Neural progenitor cell (in vitro differentiated cells): Measurements from ENCODE around the gene BTBD7. TPM values are rescaled to one million over a fixed set of nuclear protein-coding genes. Genes with fewer than 3 reads are reported as not detected.

Experiments used
- DNase-seq: peaks from one replicate; pipeline ENCODE4 v3.0.0-alpha.2; 2016; ENCODE audit warnings: low spot score
- H2AFZ ChIP-seq: fragments of 200-600 bp; sonication (generic); replicated peaks from 2 replicates; pipeline ENCODE4 v1.6.1; 2016; ENCODE audit warnings: antibody characterized with exemption
- H3F3A ChIP-seq: fragments of 200-600 bp; sonication (generic); 2 replicates; pipeline ENCODE4 v1.6.1; 2016; ENCODE audit warnings: antibody characterized with exemption, low read depth
- H3K27ac ChIP-seq: fragments of 200-600 bp; sonication (generic); 2 replicates; pipeline ENCODE4 v1.5.1; 2016; ENCODE audit warnings: mild to moderate bottlenecking
- H3K27me3 ChIP-seq: fragments of 200-600 bp; sonication (generic); 2 replicates; pipeline ENCODE4 v1.6.1; 2016; ENCODE audit warnings: mild to moderate bottlenecking, moderate library complexity
- H3K36me3 ChIP-seq: fragments of 200-600 bp; sonication (generic); 2 replicates; pipeline ENCODE4 v1.5.1; 2016
- H3K4me1 ChIP-seq: fragments of 200-600 bp; sonication (generic); 2 replicates; pipeline ENCODE4 v1.6.1; 2016; ENCODE audit warnings: mixed run types
- H3K4me2 ChIP-seq: fragments of 200-600 bp; sonication (generic); 2 replicates; pipeline ENCODE4 v1.6.1; 2016
- H3K4me3 ChIP-seq: fragments of 200-600 bp; sonication (generic); 2 replicates; pipeline ENCODE4 v1.5.1; 2016
- H3K79me2 ChIP-seq: fragments of 200-600 bp; sonication (generic); 2 replicates; pipeline ENCODE4 v1.6.1; 2016; ENCODE audit warnings: low read depth
- H3K9ac ChIP-seq: fragments of 200-600 bp; sonication (generic); 2 replicates; pipeline ENCODE4 v1.6.1; 2016
- H3K9me3 ChIP-seq: fragments of 200-600 bp; sonication (generic); 2 replicates; pipeline ENCODE4 v1.5.1; 2016; ENCODE audit warnings: low read depth
- H4K20me1 ChIP-seq: fragments of 200-600 bp; sonication (generic); 2 replicates; pipeline ENCODE4 v1.6.1; 2016; ENCODE audit warnings: low read depth
- H3K27ac Mint-ChIP-seq: 3 replicates; pipeline ENCODE4 v1.8.0; 2021; ENCODE audit warnings: mixed read lengths
- H3K27me3 Mint-ChIP-seq: 2 replicates; pipeline ENCODE4 v1.8.0; 2022; ENCODE audit warnings: low read depth, mild to moderate bottlenecking, inconsistent platforms, moderate library complexity, mixed read lengths; ENCODE audit not compliant: insufficient read depth
- H3K36me3 Mint-ChIP-seq: 3 replicates; pipeline ENCODE4 v1.8.0; 2021; ENCODE audit warnings: mixed read lengths
- H3K4me1 Mint-ChIP-seq: 3 replicates; pipeline ENCODE4 v1.8.0; 2021; ENCODE audit warnings: mixed read lengths
- H3K4me3 Mint-ChIP-seq: 3 replicates; pipeline ENCODE4 v1.8.0; 2021; ENCODE audit warnings: mild to moderate bottlenecking, moderate library complexity, mixed read lengths
- H3K9me3 Mint-ChIP-seq: 3 replicates; pipeline ENCODE4 v1.8.0; 2020; ENCODE audit warnings: mixed read lengths
- CTCF ChIP-seq: fragments of 200-600 bp; sonication (generic); IDR thresholded peaks from 2 replicates; pipeline ENCODE4 v1.5.1; 2017; ENCODE audit warnings: antibody characterized with exemption, mild to moderate bottlenecking
- EZH2 ChIP-seq: fragments of 200-600 bp; sonication (generic); IDR thresholded peaks from 2 replicates; pipeline ENCODE4 v1.6.1; 2017; ENCODE audit warnings: antibody characterized with exemption, mild to moderate bottlenecking, moderate library complexity
- EZH2phosphoT487 ChIP-seq: fragments of 200-600 bp; sonication (generic); IDR thresholded peaks from 2 replicates; pipeline ENCODE4 v1.6.1; 2017; ENCODE audit warnings: antibody characterized with exemption
- total RNA-seq: library from RNA; depleted of rRNA; stranded (reverse); fragments of >200 nt; gene quantifications from 2 replicates; pipeline ENCODE4 v1.2.3, GENCODE V29; 2015; ENCODE audit warnings: low replicate concordance

Gene BTBD7
- total RNA-seq, 1 donor from 2014 or later, result 44.7 TPM

- H3K27me3 Mint-ChIP-seq, result peaks cover 3% of the 10 kb centered on the region
- DNase-seq, result peak; percentile 56
- Histone ChIP-seq H3K4me3 (peak overlapping the region; percentile 89), H3K27me3 (no peaks in the 10 kb centered on the region), H3K27ac (peak overlapping the region; percentile 85), H3K9ac (no peak overlapping the region), H4K20me1 (peaks cover 44% of the 10 kb centered on the region), H3K4me2 (peak overlapping the region; percentile 75), H3K9me3 (no peaks in the 10 kb centered on the region), H3K79me2 (peaks cover 81% of the 10 kb centered on the region), H2AFZ (no peak overlapping the region), H3K4me1 (peaks cover 41% of the 10 kb centered on the region), H3F3A (peaks cover 30% of the 10 kb centered on the region), H3K36me3 (no peaks in the 10 kb centered on the region)
- H3K9me3 Mint-ChIP-seq, result peaks cover 3% of the 10 kb centered on the region
- peaks cover 6% of the 10 kb centered on the region for H3K36me3 Mint-ChIP-seq
- H3K4me3 Mint-ChIP-seq, result peak overlapping the region; percentile 96
- H3K27ac Mint-ChIP-seq, result no peak overlapping the region
- peaks cover 38% of the 10 kb centered on the region for H3K4me1 Mint-ChIP-seq
- TF ChIP-seq EZH2, result no peak
- TF ChIP-seq EZH2phosphoT487, result no peak
- no peak for TF ChIP-seq CTCF
Measured at GRCh38 chr14:93331002-93331727, 1.7 kb downstream of the BTBD7 start.

DNA sequence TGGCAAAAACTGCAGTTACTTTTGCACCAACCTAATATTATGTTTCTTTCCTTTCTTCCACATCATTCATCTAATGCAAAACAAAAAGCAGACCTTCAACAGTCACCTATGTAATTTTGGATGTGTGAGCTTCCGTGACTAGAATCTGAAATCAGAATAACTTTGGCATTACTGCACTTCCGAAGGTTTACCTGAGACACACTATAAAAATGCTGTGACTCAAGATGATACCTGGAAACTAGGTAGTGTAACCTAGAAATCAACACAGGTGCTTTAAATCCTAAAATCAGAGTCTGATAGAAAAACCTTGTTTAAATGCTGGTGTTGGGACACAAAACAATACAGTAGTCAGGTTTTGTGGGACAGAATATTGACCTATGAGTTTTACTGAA is 2.2 kb downstream of the BTBD7 start:
- Histone ChIP-seq H4K20me1 (peaks cover 47% of the 10 kb centered on the region), H3F3A (peaks cover 30% of the 10 kb centered on the region), H3K9ac (no peak overlapping the region), H3K27ac (no peak overlapping the region), H3K36me3 (no peaks in the 10 kb centered on the region), H3K4me2 (peak overlapping the region; percentile 75), H2AFZ (no peak overlapping the region), H3K9me3 (no peaks in the 10 kb centered on the region), H3K4me1 (peaks cover 41% of the 10 kb centered on the region), H3K4me3 (peak overlapping the region; percentile 89), H3K27me3 (no peaks in the 10 kb centered on the region), H3K79me2 (peaks cover 87% of the 10 kb centered on the region)
- Mint-ChIP-seq H3K27me3 (peaks cover 3% of the 10 kb centered on the region), H3K4me3 (peak overlapping the region; percentile 96), H3K36me3 (peaks cover 3% of the 10 kb centered on the region), H3K9me3 (no peaks in the 10 kb centered on the region), H3K4me1 (peaks cover 36% of the 10 kb centered on the region), H3K27ac (no peak overlapping the region)
- TF ChIP-seq EZH2phosphoT487 (no peak), EZH2 (no peak), CTCF (no peak)
- no peak for DNase-seq

GRCh38 chr14:93329965-93330608 is 2.7 kb downstream of the BTBD7 start:
- Mint-ChIP-seq H3K36me3 (peaks cover 3% of the 10 kb centered on the region), H3K9me3 (no peaks in the 10 kb centered on the region), H3K4me3 (no peak overlapping the region), H3K27ac (no peak overlapping the region), H3K4me1 (peaks cover 33% of the 10 kb centered on the region), H3K27me3 (peaks cover 3% of the 10 kb centered on the region)
- Histone ChIP-seq H3K27ac (peak overlapping the region; percentile 21), H3F3A (peaks cover 30% of the 10 kb centered on the region), H3K36me3 (no peaks in the 10 kb centered on the region), H3K27me3 (no peaks in the 10 kb centered on the region), H4K20me1 (peaks cover 52% of the 10 kb centered on the region), H3K4me2 (peak overlapping the region; percentile 75), H3K9me3 (no peaks in the 10 kb centered on the region), H3K9ac (no peak overlapping the region), H2AFZ (no peak overlapping the region), H3K4me1 (peaks cover 40% of the 10 kb centered on the region), H3K79me2 (peaks cover 92% of the 10 kb centered on the region), H3K4me3 (peak overlapping the region; percentile 89)
- TF ChIP-seq EZH2 (no peak), CTCF (no peak), EZH2phosphoT487 (no peak)
- no peak for DNase-seq
